K562 (cell line): ENCODE results near the gene GPX7. TPM values are rescaled to one million over a fixed set of nuclear protein-coding genes. Genes with fewer than 3 reads are reported as not detected.

Source experiments
- BRCA1 ChIP-seq, 2 experiments: fragments of 450-650 bp in 1 of 2; sonication (generic) in 1 of 2; formaldehyde crosslinking in 1 of 2; IDR thresholded peaks; 2 replicates each; pipeline versions ENCODE4 v1.5.0 to v1.6.1; 2017 to 2020; ENCODE audit warnings: mild to moderate bottlenecking in 1 of 2, missing genetic modification reagents in 1 of 2
- E2F3 ChIP-seq: fragments of 250-450 bp; sonication (Bioruptor Pico); IDR thresholded peaks from 2 replicates; pipeline ENCODE4 v1.4.0; 2020; ENCODE audit warnings: mild to moderate bottlenecking
- EP400 ChIP-seq: fragments of 450-650 bp; IDR thresholded peaks from 2 replicates; pipeline ENCODE4 v1.6.1; 2017; ENCODE audit warnings: antibody characterized with exemption, mild to moderate bottlenecking, moderate library complexity
- NONO ChIP-seq, 2 experiments: fragments of 200-400 bp in 1 of 2; fragments of 450-650 bp in 1 of 2; formaldehyde crosslinking in 1 of 2; IDR thresholded peaks; 2 replicates each; pipeline ENCODE4 v1.6.1; 2017; ENCODE audit warnings: low read depth in 2 of 2, mild to moderate bottlenecking in 2 of 2, moderate library complexity in 2 of 2, low read length in 1 of 2
- NR2C1 ChIP-seq, 2 experiments: fragments of 450-650 bp; IDR thresholded peaks; 2 replicates each; pipeline ENCODE4 v1.6.1; 2017; ENCODE audit warnings: mild to moderate bottlenecking in 2 of 2, antibody characterized with exemption in 1 of 2, inconsistent platforms in 1 of 2, missing compliant biosample characterization in 1 of 2, missing genetic modification characterization in 1 of 2
- TAF7 ChIP-seq: fragments of 450-650 bp; IDR thresholded peaks from 2 replicates; pipeline ENCODE4 v1.6.1; 2016; ENCODE audit warnings: missing genetic modification characterization, missing compliant biosample characterization
- ZSCAN32 ChIP-seq: fragments of 450-650 bp; formaldehyde crosslinking; IDR thresholded peaks from 2 replicates; pipeline ENCODE4 v1.4.0; 2020; ENCODE audit warnings: mild to moderate bottlenecking, moderate library complexity
- polyA plus RNA-seq, 8 experiments: library from polyadenylated mRNA; depleted of rRNA in 4 of 8; stranded (reverse) in 5 of 8; unstranded in 3 of 8; fragments of >200 nt; fragmentation: Nextera tagmentation in 2 of 8; fragmentation: Illumina TruSeq in 1 of 8; extraction: Ambion mirVana in 2 of 8; extraction: Trizol in 1 of 8; gene quantifications; 2 replicates each; pipeline versions ENCODE4 v1.2.1 to v1.2.3, GENCODE V29; 2011 to 2014; ENCODE audit warnings: inconsistent platforms in 1 of 8, missing spikeins in 1 of 8
- total RNA-seq, 7 experiments: library from RNA; depleted of rRNA in 6 of 7; stranded (reverse); fragments of >200 nt in 6 of 7; fragmentation: Illumina TruSeq in 2 of 7; extraction: Trizol in 2 of 7; gene quantifications; 2 replicates each; pipeline versions ENCODE4 v1.2.1 to v1.2.3, GENCODE V29; 2011 to 2021; ENCODE audit warnings: low replicate concordance in 1 of 7
- TF ChIP-seq, protein P1 (sequence below): fragments of 250-450 bp; sonication (Bioruptor Pico); IDR thresholded peaks from 2 replicates; pipeline ENCODE4 v1.4.0; 2020
- TF ChIP-seq, protein P2 (sequence below): fragments of 450-650 bp; IDR thresholded peaks from 2 replicates; pipeline ENCODE4 v1.6.1; 2017; ENCODE audit warnings: antibody characterized with exemption, mild to moderate bottlenecking
- TF ChIP-seq, protein P3 (sequence below): sonication (generic); formaldehyde crosslinking; IDR thresholded peaks from 2 replicates; pipeline ENCODE4 v1.8.1; 2023; ENCODE audit warnings: mild to moderate bottlenecking, missing genetic modification reagents

The GPX7 gene
- total and polyA plus RNA-seq, 9 of the 15 experiments (the other 6 are each of a cell fraction or from before 2014, with no cell fraction given) = 0.08 TPM; not detected in 8

- TF ChIP-seq, protein P1, sequence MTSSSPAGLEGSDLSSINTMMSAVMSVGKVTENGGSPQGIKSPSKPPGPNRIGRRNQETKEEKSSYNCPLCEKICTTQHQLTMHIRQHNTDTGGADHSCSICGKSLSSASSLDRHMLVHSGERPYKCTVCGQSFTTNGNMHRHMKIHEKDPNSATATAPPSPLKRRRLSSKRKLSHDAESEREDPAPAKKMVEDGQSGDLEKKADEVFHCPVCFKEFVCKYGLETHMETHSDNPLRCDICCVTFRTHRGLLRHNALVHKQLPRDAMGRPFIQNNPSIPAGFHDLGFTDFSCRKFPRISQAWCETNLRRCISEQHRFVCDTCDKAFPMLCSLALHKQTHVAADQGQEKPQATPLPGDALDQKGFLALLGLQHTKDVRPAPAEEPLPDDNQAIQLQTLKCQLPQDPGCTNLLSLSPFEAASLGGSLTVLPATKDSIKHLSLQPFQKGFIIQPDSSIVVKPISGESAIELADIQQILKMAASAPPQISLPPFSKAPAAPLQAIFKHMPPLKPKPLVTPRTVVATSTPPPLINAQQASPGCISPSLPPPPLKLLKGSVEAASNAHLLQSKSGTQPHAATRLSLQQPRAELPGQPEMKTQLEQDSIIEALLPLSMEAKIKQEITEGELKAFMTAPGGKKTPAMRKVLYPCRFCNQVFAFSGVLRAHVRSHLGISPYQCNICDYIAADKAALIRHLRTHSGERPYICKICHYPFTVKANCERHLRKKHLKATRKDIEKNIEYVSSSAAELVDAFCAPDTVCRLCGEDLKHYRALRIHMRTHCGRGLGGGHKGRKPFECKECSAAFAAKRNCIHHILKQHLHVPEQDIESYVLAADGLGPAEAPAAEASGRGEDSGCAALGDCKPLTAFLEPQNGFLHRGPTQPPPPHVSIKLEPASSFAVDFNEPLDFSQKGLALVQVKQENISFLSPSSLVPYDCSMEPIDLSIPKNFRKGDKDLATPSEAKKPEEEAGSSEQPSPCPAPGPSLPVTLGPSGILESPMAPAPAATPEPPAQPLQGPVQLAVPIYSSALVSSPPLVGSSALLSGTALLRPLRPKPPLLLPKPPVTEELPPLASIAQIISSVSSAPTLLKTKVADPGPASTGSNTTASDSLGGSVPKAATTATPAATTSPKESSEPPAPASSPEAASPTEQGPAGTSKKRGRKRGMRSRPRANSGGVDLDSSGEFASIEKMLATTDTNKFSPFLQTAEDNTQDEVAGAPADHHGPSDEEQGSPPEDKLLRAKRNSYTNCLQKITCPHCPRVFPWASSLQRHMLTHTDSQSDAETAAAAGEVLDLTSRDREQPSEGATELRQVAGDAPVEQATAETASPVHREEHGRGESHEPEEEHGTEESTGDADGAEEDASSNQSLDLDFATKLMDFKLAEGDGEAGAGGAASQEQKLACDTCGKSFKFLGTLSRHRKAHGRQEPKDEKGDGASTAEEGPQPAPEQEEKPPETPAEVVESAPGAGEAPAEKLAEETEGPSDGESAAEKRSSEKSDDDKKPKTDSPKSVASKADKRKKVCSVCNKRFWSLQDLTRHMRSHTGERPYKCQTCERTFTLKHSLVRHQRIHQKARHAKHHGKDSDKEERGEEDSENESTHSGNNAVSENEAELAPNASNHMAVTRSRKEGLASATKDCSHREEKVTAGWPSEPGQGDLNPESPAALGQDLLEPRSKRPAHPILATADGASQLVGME (CRISPR knock-in tag) = peak; percentile 85; the same call in 1 of the 2 replicates
- no peak for TF ChIP-seq BRCA1 (IDR thresholded peaks at IDR 0.05)
- no peak for TF ChIP-seq BRCA1 (CRISPR knock-in tag; IDR thresholded peaks at IDR 0.05)
- TF ChIP-seq, protein P2, sequence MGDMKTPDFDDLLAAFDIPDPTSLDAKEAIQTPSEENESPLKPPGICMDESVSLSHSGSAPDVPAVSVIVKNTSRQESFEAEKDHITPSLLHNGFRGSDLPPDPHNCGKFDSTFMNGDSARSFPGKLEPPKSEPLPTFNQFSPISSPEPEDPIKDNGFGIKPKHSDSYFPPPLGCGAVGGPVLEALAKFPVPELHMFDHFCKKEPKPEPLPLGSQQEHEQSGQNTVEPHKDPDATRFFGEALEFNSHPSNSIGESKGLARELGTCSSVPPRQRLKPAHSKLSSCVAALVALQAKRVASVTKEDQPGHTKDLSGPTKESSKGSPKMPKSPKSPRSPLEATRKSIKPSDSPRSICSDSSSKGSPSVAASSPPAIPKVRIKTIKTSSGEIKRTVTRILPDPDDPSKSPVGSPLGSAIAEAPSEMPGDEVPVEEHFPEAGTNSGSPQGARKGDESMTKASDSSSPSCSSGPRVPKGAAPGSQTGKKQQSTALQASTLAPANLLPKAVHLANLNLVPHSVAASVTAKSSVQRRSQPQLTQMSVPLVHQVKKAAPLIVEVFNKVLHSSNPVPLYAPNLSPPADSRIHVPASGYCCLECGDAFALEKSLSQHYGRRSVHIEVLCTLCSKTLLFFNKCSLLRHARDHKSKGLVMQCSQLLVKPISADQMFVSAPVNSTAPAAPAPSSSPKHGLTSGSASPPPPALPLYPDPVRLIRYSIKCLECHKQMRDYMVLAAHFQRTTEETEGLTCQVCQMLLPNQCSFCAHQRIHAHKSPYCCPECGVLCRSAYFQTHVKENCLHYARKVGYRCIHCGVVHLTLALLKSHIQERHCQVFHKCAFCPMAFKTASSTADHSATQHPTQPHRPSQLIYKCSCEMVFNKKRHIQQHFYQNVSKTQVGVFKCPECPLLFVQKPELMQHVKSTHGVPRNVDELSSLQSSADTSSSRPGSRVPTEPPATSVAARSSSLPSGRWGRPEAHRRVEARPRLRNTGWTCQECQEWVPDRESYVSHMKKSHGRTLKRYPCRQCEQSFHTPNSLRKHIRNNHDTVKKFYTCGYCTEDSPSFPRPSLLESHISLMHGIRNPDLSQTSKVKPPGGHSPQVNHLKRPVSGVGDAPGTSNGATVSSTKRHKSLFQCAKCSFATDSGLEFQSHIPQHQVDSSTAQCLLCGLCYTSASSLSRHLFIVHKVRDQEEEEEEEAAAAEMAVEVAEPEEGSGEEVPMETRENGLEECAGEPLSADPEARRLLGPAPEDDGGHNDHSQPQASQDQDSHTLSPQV = peak; percentile 78
- no peak for TF ChIP-seq ZSCAN32 (CRISPR knock-in tag)
- peak; percentile 84 for TF ChIP-seq EP400
- TF ChIP-seq E2F3 (CRISPR knock-in tag) = 0 out of 2 replicates have a peak, but pooled peaks have one; percentile 37
- peak; percentile 82 to 86 for TF ChIP-seq NONO (IDR thresholded peaks at IDR 0.05; ENCODE audit: low read depth in 2 of 2, low read length in 1 of 2)
- TF ChIP-seq, protein P3, sequence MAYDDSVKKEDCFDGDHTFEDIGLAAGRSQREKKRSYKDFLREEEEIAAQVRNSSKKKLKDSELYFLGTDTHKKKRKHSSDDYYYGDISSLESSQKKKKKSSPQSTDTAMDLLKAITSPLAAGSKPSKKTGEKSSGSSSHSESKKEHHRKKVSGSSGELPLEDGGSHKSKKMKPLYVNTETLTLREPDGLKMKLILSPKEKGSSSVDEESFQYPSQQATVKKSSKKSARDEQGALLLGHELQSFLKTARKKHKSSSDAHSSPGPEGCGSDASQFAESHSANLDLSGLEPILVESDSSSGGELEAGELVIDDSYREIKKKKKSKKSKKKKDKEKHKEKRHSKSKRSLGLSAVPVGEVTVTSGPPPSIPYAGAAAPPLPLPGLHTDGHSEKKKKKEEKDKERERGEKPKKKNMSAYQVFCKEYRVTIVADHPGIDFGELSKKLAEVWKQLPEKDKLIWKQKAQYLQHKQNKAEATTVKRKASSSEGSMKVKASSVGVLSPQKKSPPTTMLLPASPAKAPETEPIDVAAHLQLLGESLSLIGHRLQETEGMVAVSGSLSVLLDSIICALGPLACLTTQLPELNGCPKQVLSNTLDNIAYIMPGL (CRISPR knock-in tag) = peak; percentile 77; the same call in 1 of the 2 replicates
- TF ChIP-seq NR2C1 (IDR thresholded peaks at IDR 0.05) = no peak
- TF ChIP-seq NR2C1 (tag; IDR thresholded peaks at IDR 0.05) = peak; percentile 35; the same call in 1 of the 2 replicates
- peak; percentile 72 for TF ChIP-seq TAF7 (tag)
These were observed 49.4 kb upstream of the GPX7 start, which contains the start of gene TUT4 (continued) for GRCh38 chr1:52552505-52553361.
